HG03571 (cell line): Measurements from ENCODE around the gene SLC30A7.

Experiments
- ATAC-seq: cut with Tn5 transposase; IDR thresholded peaks from one replicate; pipeline ENCODE4 v1.9.1; 2021; ENCODE audit not compliant: unreplicated experiment

SLC30A7 gene

DNA sequence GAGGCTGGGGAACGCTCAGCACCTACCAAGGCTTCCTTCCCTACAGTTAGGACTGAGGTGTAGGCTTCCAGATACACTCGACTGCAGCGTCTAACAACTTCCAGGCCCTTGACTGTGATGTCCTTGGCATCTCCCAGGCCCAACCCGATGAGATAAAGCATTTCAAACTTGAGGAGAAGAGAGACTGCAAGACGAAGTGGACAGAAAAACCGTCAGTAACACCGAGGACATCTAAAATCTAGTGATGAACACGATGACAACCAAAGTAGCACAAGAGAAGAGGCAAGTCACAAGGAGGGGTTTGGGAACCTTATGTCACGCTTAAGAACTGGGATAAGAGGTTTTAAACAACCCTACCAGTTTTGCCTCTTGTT, 129.4 kb downstream of the SLC30A7 start:
- peak; percentile 22 for ATAC-seq

DNA sequence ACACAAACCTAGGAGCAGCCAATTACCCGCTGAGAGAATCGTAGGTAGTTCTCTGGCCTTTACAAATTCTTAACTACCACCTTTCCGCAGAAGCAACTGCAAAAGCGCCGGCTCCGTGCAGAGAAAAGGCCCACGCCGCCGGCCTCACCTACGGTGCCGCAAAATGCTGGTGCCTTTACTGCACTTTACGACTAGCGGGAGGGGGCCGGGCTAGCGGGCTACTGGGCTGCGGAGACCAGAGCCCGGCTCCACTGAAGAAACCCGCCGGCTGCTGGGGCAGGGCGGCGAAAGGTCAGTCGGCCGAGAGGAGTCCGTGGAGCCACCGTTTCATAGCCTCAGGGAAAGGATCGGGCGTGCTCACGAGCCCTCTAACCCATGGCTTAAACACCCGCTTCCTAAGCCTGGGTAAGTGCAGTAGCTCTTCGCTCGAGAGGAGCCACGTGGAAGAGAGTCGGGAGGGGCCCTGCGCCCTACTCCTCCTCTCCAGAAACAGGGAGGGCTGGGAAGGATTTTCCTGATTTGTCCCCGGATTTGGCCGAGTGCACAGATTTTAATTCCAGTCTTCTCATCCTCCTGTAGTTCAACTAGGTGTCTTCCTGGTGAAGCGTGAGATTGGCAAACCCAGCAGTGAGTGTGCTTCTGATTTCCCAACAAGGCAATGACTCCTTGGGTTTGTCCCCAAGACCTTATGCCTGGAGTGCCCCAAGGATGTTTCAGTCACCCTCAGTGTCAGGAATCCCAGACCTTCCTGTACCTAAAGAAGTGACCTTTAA, 130.0 kb downstream of the SLC30A7 start, which contains the start of gene DPH5:
Gene DPH5, minus strand, starts transcription at position 128 of the 773 bp plus-strand sequence. CDS start 341 bp downstream, outside the sequence.
- peak; percentile 89 for ATAC-seq

DNA sequence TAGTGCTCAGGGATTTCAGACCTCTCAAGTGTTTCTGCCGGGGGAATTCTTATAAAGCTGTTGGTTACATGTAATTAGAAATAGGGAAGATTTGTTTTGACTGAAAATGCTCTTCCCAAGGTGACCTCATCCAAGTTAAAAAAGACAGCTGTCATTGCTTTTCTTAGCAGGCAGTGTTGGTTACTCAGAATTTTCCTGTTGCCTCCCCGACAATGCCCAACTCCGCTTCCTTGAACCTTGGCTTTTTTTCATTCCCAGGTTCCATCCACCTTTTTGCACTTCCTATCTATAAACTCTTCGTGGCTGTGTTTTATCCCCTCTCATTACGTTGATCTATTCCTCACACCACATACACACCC, 130.5 kb downstream of the SLC30A7 start:
- ATAC-seq, result no peak

DNA sequence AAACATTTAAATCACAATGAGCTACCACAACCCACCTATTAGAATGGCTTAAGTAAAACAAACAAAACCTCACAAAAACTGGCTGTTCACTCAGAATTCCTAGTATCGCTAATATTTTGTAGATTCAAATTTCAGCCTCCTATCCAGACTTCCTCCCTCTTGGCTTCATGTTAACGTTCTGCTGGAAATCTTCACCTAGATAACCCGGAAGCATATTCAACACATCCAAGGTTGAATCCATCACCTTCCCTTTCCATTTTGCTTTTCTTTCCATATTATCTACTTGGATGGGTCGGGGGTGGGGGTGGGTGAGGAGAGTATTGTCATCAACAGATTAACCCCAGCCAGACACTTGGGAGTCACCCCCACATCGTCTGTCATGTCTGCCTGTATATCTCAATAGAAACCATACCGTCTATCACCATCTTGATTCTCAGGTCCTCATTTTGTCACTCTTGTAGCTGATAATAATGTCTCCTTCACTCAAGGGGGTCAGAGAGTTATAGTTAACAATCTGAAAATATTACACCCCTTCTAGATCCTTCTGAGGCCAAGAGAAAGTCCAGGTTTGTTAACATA, 131.4 kb downstream of the SLC30A7 start:
- no peak for ATAC-seq

DNA sequence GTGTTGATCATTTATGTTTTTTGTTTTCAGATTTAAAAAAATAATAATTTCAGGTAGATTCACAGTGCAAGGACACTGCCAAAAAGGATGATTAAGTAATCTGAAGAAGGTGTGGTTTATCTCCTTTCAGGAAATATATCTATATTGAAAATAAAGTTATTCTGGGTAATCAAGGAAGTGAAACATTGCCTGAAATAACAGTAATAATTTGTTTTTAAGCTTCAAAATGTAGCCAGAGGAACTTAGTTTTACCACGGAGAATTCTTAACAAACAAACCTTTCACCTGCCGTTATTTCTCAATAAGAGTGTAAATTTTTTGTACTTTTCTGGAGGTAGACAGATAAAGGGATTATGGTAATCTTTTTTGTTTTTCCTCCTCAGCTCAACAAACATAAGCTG, 132.6 kb downstream of the SLC30A7 start:
- no peak for ATAC-seq

DNA sequence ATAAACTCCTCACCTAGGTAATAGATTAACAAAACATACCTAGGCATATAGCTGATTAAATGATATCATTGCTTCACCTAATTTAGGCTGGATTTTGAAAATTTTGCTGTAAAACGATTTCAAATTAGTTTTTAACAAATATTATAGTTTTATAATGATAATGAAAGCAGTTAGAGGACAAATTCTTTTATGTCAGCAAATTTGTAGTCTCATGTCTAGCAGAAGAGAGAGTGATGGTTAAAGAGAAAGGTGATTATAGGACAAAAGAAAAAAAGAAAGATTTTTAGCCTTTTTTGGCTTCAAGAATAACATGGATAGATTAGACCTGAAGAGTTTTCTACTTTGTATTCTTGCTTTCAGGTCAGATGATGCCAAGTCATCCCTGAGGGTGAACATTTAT, 133.3 kb downstream of the SLC30A7 start:
- no peak for ATAC-seq

DNA sequence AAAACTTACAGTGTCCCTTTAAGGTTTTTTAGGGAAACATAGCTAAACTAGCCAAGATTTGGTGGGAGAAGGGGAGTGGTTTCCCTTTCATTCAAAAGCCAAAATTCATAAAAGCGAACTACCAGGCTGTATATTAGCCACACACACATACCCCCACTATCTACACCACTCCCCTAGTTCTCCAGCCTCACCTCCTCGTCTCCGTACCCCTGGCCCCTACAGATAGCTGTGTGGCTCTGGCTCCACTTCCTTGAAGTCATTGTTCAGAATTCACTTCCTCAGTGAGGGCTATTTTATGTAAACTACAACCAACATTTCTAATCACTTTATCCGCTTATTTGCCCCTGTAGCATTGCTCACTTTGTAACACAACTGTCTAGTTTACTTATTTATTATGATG, 135.0 kb downstream of the SLC30A7 start:
- ATAC-seq, result no peak
